ENCODE data around the gene AKR1C2. TPM values are rescaled to one million over a fixed set of nuclear protein-coding genes. Genes with fewer than 3 reads are reported as not detected.
"Not testable (repeated sequence)": the region's sequence is repeated elsewhere in the genome, so short reads cannot be mapped to it uniquely, and the experiment has no call there.

AKR1C2 gene
- total RNA-seq, 1 donor from 2014 or later, result 4.7 TPM

- H3K27me3 Mint-ChIP-seq (ENCODE audit: insufficient read depth, low read depth); H3K4me1 ChIP-seq; H3K4me2 ChIP-seq; H4K20me1 ChIP-seq (ENCODE audit: low read depth); H3K4me3 ChIP-seq; H2AFZ ChIP-seq (replicated peaks); H3K27ac ChIP-seq; H3K9ac ChIP-seq; H3K36me3 ChIP-seq; H3K9me3 Mint-ChIP-seq; H3K27me3 ChIP-seq; H3F3A ChIP-seq (ENCODE audit: low read depth); H3K4me3 Mint-ChIP-seq; H3K4me1 Mint-ChIP-seq; H3K36me3 Mint-ChIP-seq; H3K9me3 ChIP-seq (ENCODE audit: low read depth); H3K79me2 ChIP-seq (ENCODE audit: low read depth); DNase-seq (ENCODE audit: low spot score); H3K27ac Mint-ChIP-seq: not testable (repeated sequence)
Measured at GRCh38 chr10:4942931-4943330, 60.7 kb downstream of the AKR1C2 start.

- no peaks in the 10 kb centered on the region for H3K9me3 ChIP-seq (ENCODE audit: low read depth)
- no peak overlapping the region for H3K27ac ChIP-seq
- H3K27ac Mint-ChIP-seq, result no peak overlapping the region
- no peaks in the 10 kb centered on the region for H4K20me1 ChIP-seq (ENCODE audit: low read depth)
- H3K27me3 Mint-ChIP-seq (ENCODE audit: insufficient read depth, low read depth), result no peaks in the 10 kb centered on the region
- no peak overlapping the region for H2AFZ ChIP-seq (replicated peaks)
- H3K4me1 Mint-ChIP-seq, result no peaks in the 10 kb centered on the region
- DNase-seq (ENCODE audit: low spot score), result no peak
- H3K9me3 Mint-ChIP-seq, result no peaks in the 10 kb centered on the region
- H3K27me3 ChIP-seq, result no peaks in the 10 kb centered on the region
- no peak overlapping the region for H3K4me3 Mint-ChIP-seq
- no peak overlapping the region for H3K4me3 ChIP-seq
- H3K36me3 ChIP-seq, result no peaks in the 10 kb centered on the region
- no peaks in the 10 kb centered on the region for H3K4me1 ChIP-seq
- H3K4me2 ChIP-seq, result no peak overlapping the region
- no peak overlapping the region for H3K9ac ChIP-seq
- H3F3A ChIP-seq (ENCODE audit: low read depth), result no peaks in the 10 kb centered on the region
- no peaks in the 10 kb centered on the region for H3K79me2 ChIP-seq (ENCODE audit: low read depth)
- TF ChIP-seq EZH2 (IDR thresholded peaks at IDR 0.05), result no peak
- TF ChIP-seq CTCF (IDR thresholded peaks at IDR 0.05), result no peak
- TF ChIP-seq EZH2phosphoT487 (IDR thresholded peaks at IDR 0.05), result no peak
- no peaks in the 10 kb centered on the region for H3K36me3 Mint-ChIP-seq
Measured at GRCh38 chr10:4941540-4942330, 61.9 kb downstream of the AKR1C2 start.

- H3K9me3 ChIP-seq (ENCODE audit: low read depth); H3K27ac Mint-ChIP-seq; H3K4me1 ChIP-seq; H3K4me2 ChIP-seq; DNase-seq (ENCODE audit: low spot score); H3K4me3 Mint-ChIP-seq; H4K20me1 ChIP-seq (ENCODE audit: low read depth); H3K9ac ChIP-seq; H3K79me2 ChIP-seq (ENCODE audit: low read depth); H3K27ac ChIP-seq; H3K36me3 Mint-ChIP-seq; H3K4me1 Mint-ChIP-seq; H3K9me3 Mint-ChIP-seq; H3K27me3 ChIP-seq; H3F3A ChIP-seq (ENCODE audit: low read depth); H2AFZ ChIP-seq (replicated peaks); H3K4me3 ChIP-seq; H3K36me3 ChIP-seq; H3K27me3 Mint-ChIP-seq (ENCODE audit: insufficient read depth, low read depth): not testable (repeated sequence)
Measured at GRCh38 chr10:4940909-4941308, 62.7 kb downstream of the AKR1C2 start.

- H3K36me3 Mint-ChIP-seq; H3K9ac ChIP-seq; H4K20me1 ChIP-seq (ENCODE audit: low read depth); H3K4me1 Mint-ChIP-seq; H3K4me3 ChIP-seq; H3K4me1 ChIP-seq; H3K27me3 ChIP-seq; H3K27ac ChIP-seq; H3K27ac Mint-ChIP-seq; H3K4me2 ChIP-seq; H3K9me3 ChIP-seq (ENCODE audit: low read depth); H3K36me3 ChIP-seq; H3K9me3 Mint-ChIP-seq; H3K79me2 ChIP-seq (ENCODE audit: low read depth); DNase-seq (ENCODE audit: low spot score); H3K27me3 Mint-ChIP-seq (ENCODE audit: insufficient read depth, low read depth); H3F3A ChIP-seq (ENCODE audit: low read depth); H3K4me3 Mint-ChIP-seq; H2AFZ ChIP-seq (replicated peaks): not testable (repeated sequence)
Measured at GRCh38 chr10:4940073-4940428, 63.6 kb downstream of the AKR1C2 start.
